IPS DF 4.7 (cell line): Measurements from ENCODE around the gene ZNF70.
"Not testable (repeated sequence)": the region's sequence is repeated elsewhere in the genome, so short reads cannot be mapped to it uniquely, and the experiment has no call there.

Source experiments
- DNase-seq: peaks from one replicate; pipeline ENCODE4 v3.0.0-alpha.2; 2013; ENCODE audit warnings: low spot score; ENCODE audit errors: extremely low read depth

Gene ZNF70

GRCh38 chr22:23760056-23760455 lies 9.1 kb upstream of the ZNF70 start:
- no peak for DNase-seq

- DNase-seq, result no peak
These were observed 8.7 kb upstream of the ZNF70 start for GRCh38 chr22:23759566-23759965.

- DNase-seq, result no peak
These were observed 6.0 kb upstream of the ZNF70 start for GRCh38 chr22:23756891-23757290.

GRCh38 chr22:23755711-23756110 lies 4.8 kb upstream of the ZNF70 start:
- DNase-seq, result no peak

- no peak for DNase-seq
These were observed 4.2 kb upstream of the ZNF70 start for GRCh38 chr22:23754980-23755636.

GRCh38 chr22:23754220-23754919 lies 3.5 kb upstream of the ZNF70 start, which contains the start of gene VPREB3:
TSS of gene VPREB3 (minus strand) at chr22:23754425. CDS start at chr22:23754363, 62 bp downstream.
- no peak for DNase-seq

GRCh38 chr22:23753385-23753784 lies 2.5 kb upstream of the ZNF70 start:
- no peak for DNase-seq

- no peak for DNase-seq
These were observed 1.8 kb upstream of the ZNF70 start for GRCh38 chr22:23752750-23753149.

- no peak for DNase-seq
These were observed 1.3 kb upstream of the ZNF70 start for GRCh38 chr22:23752090-23752691.

GRCh38 chr22:23751441-23751996 lies 607 bp upstream of the ZNF70 start:
- DNase-seq, result no peak

- no peak for DNase-seq
These were observed 572 bp downstream of the ZNF70 start for GRCh38 chr22:23750367-23750713.

- DNase-seq, result no peak
These were observed 1.0 kb downstream of the ZNF70 start for GRCh38 chr22:23749841-23750301.

- no peak for DNase-seq
These were observed 5.1 kb downstream of the ZNF70 start for GRCh38 chr22:23745791-23746190.

- DNase-seq, result no peak
These were observed 6.4 kb downstream of the ZNF70 start for GRCh38 chr22:23744485-23744884.

- DNase-seq, result no peak
These were observed 6.9 kb downstream of the ZNF70 start for GRCh38 chr22:23744001-23744400.

- DNase-seq, result no peak
These were observed 7.6 kb downstream of the ZNF70 start for GRCh38 chr22:23743303-23743705.

- DNase-seq, result no peak
These were observed 8.2 kb downstream of the ZNF70 start for GRCh38 chr22:23742505-23743264.

- no peak for DNase-seq
These were observed 13.2 kb downstream of the ZNF70 start for GRCh38 chr22:23737696-23738095.

GRCh38 chr22:23728108-23728507 lies 22.8 kb downstream of the ZNF70 start:
- DNase-seq, result not testable (repeated sequence)

GRCh38 chr22:23722724-23723123 lies 28.2 kb downstream of the ZNF70 start:
- DNase-seq, result no peak

- no peak for DNase-seq
These were observed 28.8 kb downstream of the ZNF70 start for GRCh38 chr22:23722160-23722559.

GRCh38 chr22:23720855-23721254 lies 30.1 kb downstream of the ZNF70 start:
- DNase-seq, result no peak
